Kidney (tissue), 14 donors: ENCODE measurements around the gene KLHL18. TPM values are rescaled to one million over a fixed set of nuclear protein-coding genes. Genes with fewer than 3 reads are reported as not detected.

Experiments
- DNase-seq, 5 donors: peaks; one replicate each; pipeline ENCODE4 v3.0.0-alpha.2; 2013 to 2020
- FAIRE-seq: peaks from 2 replicates; lab custom pipeline; 2012; peaks lifted over from hg19 to GRCh38; lab: Jason Lieb, UNC
- H3K27ac ChIP-seq, 2 donors: one replicate each; pipeline ENCODE4 v1.7.0; 2013; ENCODE audit warnings: low read depth in 2 of 2, low read length in 2 of 2, inconsistent platforms in 1 of 2
- H3K27me3 ChIP-seq: one replicate; pipeline ENCODE4 v1.7.1; 2013; ENCODE audit warnings: low read length, inconsistent platforms; ENCODE audit not compliant: control insufficient read depth, insufficient read depth
- H3K36me3 ChIP-seq, 3 donors: one replicate each; pipeline versions ENCODE4 v1.7.0 to v1.7.1; 2013; ENCODE audit warnings: low read length in 3 of 3, control low read depth in 1 of 3, inconsistent platforms in 1 of 3; ENCODE audit not compliant: insufficient read depth in 3 of 3, control insufficient read depth in 2 of 3
- H3K4me1 ChIP-seq, 3 donors: one replicate each; pipeline versions ENCODE4 v1.7.0 to v1.7.1; 2013; ENCODE audit warnings: low read length in 3 of 3, inconsistent platforms in 1 of 3, low read depth in 1 of 3; ENCODE audit not compliant: control insufficient read depth in 2 of 3, insufficient read depth in 2 of 3
- H3K4me3 ChIP-seq, 3 donors: one replicate each; pipeline versions ENCODE4 v1.7.0 to v1.8.1; 2013; ENCODE audit warnings: low read length in 3 of 3, control low read depth in 1 of 3, inconsistent platforms in 1 of 3
- H3K9ac ChIP-seq, 3 donors: one replicate each; pipeline versions ENCODE4 v1.7.0 to v1.7.1; 2013; ENCODE audit warnings: low read length in 3 of 3, control low read depth in 1 of 3, inconsistent platforms in 1 of 3
- H3K9me3 ChIP-seq, 3 donors: one replicate each; pipeline versions ENCODE4 v1.7.0 to v1.7.1; 2013; ENCODE audit warnings: low read length in 3 of 3, control low read depth in 1 of 3, inconsistent platforms in 1 of 3; ENCODE audit not compliant: control insufficient read depth in 2 of 3, insufficient read depth in 1 of 3
- CTCF ChIP-seq: IDR thresholded peaks from 3 replicates; pipeline ENCODE4 v1.5.1; 2012; ENCODE audit warnings: mild to moderate bottlenecking, moderate library complexity, borderline replicate concordance; ENCODE audit not compliant: insufficient read depth; ENCODE audit errors: extremely low read depth
- intact Hi-C: fragments of 100-400 bp; cut with DNase I; formaldehyde crosslinking; loops from one replicate; pipeline ENCODE4 v1.11.1; 2022
- polyA plus RNA-seq: library from polyadenylated mRNA; stranded (reverse); fragments of 350-450 nt; fragmentation: Illumina TruSeq; extraction: RNeasy Lipid Tissue Mini Kit (QIAGEN cat#74804); gene quantifications from one replicate; pipeline ENCODE4 v1.2.3, GENCODE V29; 2014; ENCODE audit warnings: low read depth, low replicate concordance; ENCODE audit not compliant: insufficient read depth
- total RNA-seq: library from RNA; stranded (reverse); fragmentation: NEBNext Ultra II Directional; extraction: Animal tissue kit (Norgen Biotek cat#: 25700); gene quantifications from one replicate; pipeline ENCODE4 v1.2.1, GENCODE V29; 2021
- donor health status: control.
- donor health status: control.
- donor health status: control.
- donor health status: control.
- donor health status: control.
- donor health status: DM: yes; HTN: yes; CAD: no.
- donor health status: Normal renal cell carcinoma (clear cell type).

The KLHL18 gene
- total and polyA plus RNA-seq, 2 donors from 2014 or later, result 10.6 to 31.1 TPM

DNA sequence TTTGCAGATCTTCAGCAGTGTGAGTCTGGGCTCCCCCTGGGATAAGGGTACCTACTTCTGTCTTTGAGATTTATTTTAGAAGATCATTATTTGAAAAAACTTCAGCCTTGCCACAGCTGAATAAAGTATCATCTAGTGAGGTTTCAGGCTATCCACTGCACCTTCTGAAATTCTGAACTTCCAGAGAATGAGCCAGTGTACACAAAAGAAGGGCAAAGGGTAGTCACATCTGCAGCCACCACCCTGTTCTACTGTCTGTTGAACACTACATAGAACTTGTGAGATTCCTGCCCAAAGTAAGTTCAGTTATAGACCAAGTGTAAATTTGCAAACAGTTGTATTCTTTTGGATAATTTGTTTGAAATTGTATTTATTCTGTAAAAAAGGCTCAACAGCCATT lies 60.1 kb downstream of the KLHL18 start:
- no peaks in the 10 kb centered on the region for H3K4me1 ChIP-seq
- no peak overlapping the region for H3K27ac ChIP-seq
- H3K36me3 ChIP-seq, result peaks cover 0 to 25% (median 23%) of the 10 kb centered on the region in 3 donors
- no peak overlapping the region for H3K4me3 ChIP-seq
- no peak for FAIRE-seq
- no peak overlapping the region for H3K9ac ChIP-seq
- DNase-seq, result no peak
- no peak for TF ChIP-seq CTCF
- intact Hi-C loops, result no loop called here
- H3K9me3 ChIP-seq, result no peaks in the 10 kb centered on the region
- no peaks in the 10 kb centered on the region for H3K27me3 ChIP-seq

GRCh38 chr3:47343471-47343971 lies 60.8 kb downstream of the KLHL18 start:
- H3K27ac ChIP-seq, result no peak overlapping the region
- TF ChIP-seq CTCF, result no peak
- no peak overlapping the region for H3K9ac ChIP-seq
- H3K4me3 ChIP-seq, result no peak overlapping the region
- no peaks in the 10 kb centered on the region for H3K9me3 ChIP-seq
- FAIRE-seq, result no peak
- H3K36me3 ChIP-seq, result peaks cover 0 to 23% (median 18%) of the 10 kb centered on the region in 3 donors
- H3K4me1 ChIP-seq, result no peaks in the 10 kb centered on the region
- no peak for DNase-seq
- H3K27me3 ChIP-seq, result no peaks in the 10 kb centered on the region
- intact Hi-C loops, result no loop called here

- TF ChIP-seq CTCF, result no peak
- H3K27me3 ChIP-seq, result no peaks in the 10 kb centered on the region
- no peaks in the 10 kb centered on the region for H3K9me3 ChIP-seq
- intact Hi-C loops, result no loop called here
- no peaks in the 10 kb centered on the region for H3K4me1 ChIP-seq
- no peak overlapping the region for H3K4me3 ChIP-seq
- H3K27ac ChIP-seq, result no peak overlapping the region
- H3K9ac ChIP-seq, result no peak overlapping the region
- FAIRE-seq, result no peak
- no peak for DNase-seq
- peaks cover 0 to 20% (median 13%) of the 10 kb centered on the region in 3 donors for H3K36me3 ChIP-seq
Measured at GRCh38 chr3:47344971-47345370, 62.2 kb downstream of the KLHL18 start.
